Stimulated activated naive B cell treated with anti-CD40 and anti-IgM and Interleukin-4, amounts not matched to agents 10 μg/mL and 1 μg/mL and 100 μg/mL, for 72 hours (primary cell): Measurements from ENCODE around the gene EEF1E1.

ENCODE experiments used
- ATAC-seq, 2 donors: fragments of 150-1000 bp; cut with Tn5 transposase; replicated peaks; 2 replicates each; pipeline ENCODE4 v1.10.0; 2021; ENCODE audit warnings: moderate library complexity in 1 of 2
- DNase-seq: peaks from one replicate; pipeline ENCODE4 v3.0.0; 2021
- H3K27ac Mint-ChIP-seq: one replicate; pipeline ENCODE4 v1.8.0; 2022; ENCODE audit warnings: mild to moderate bottlenecking, mixed read lengths
- H3K27me3 Mint-ChIP-seq, 2 donors: one replicate each; pipeline ENCODE4 v1.8.0; 2022; ENCODE audit warnings: mixed read lengths in 2 of 2
- H3K36me3 Mint-ChIP-seq, 2 donors: one replicate each; pipeline ENCODE4 v1.8.0; 2022; ENCODE audit warnings: mixed read lengths in 2 of 2, mild to moderate bottlenecking in 1 of 2
- H3K4me1 Mint-ChIP-seq, 2 donors: one replicate each; pipeline ENCODE4 v1.8.0; 2022; ENCODE audit warnings: mixed read lengths in 2 of 2, mild to moderate bottlenecking in 1 of 2
- H3K4me3 Mint-ChIP-seq, 2 donors: one replicate each; pipeline ENCODE4 v1.8.0; 2022; ENCODE audit warnings: mild to moderate bottlenecking in 2 of 2, mixed read lengths in 2 of 2, moderate library complexity in 1 of 2
- H3K9me3 Mint-ChIP-seq, 2 donors: one replicate each; pipeline ENCODE4 v1.8.0; 2022; ENCODE audit warnings: mixed read lengths in 2 of 2, mild to moderate bottlenecking in 1 of 2

The EEF1E1 gene

GRCh38 chr6:8082572-8082953, 19.8 kb downstream of the EEF1E1 start:
- Mint-ChIP-seq H3K36me3 (peaks cover 44% of the 10 kb centered on the region in 2 donors), H3K4me1 (peaks cover 7 to 22% of the 10 kb centered on the region in 2 donors), H3K27ac (peak overlapping the region; percentile 6), H3K27me3 (no peaks in the 10 kb centered on the region), H3K9me3 (no peaks in the 10 kb centered on the region), H3K4me3 (no peak overlapping the region)
- DNase-seq (no peak), ATAC-seq (no peak)

- H3K27ac Mint-ChIP-seq = no peak overlapping the region
- H3K27me3 Mint-ChIP-seq = no peaks in the 10 kb centered on the region
- peaks cover 12 to 24% of the 10 kb centered on the region in 2 donors for H3K4me1 Mint-ChIP-seq
- H3K9me3 Mint-ChIP-seq = no peaks in the 10 kb centered on the region
- DNase-seq (no peak), ATAC-seq (peak; percentile 50 to 86)
- H3K4me3 Mint-ChIP-seq = no peak overlapping the region
- H3K36me3 Mint-ChIP-seq = peaks cover 37 to 41% of the 10 kb centered on the region in 2 donors
Measured at GRCh38 chr6:8080362-8081151, 21.8 kb downstream of the EEF1E1 start.

GRCh38 chr6:8079126-8079525, 23.2 kb downstream of the EEF1E1 start:
- no peak for DNase-seq

GRCh38 chr6:8077991-8078390, 24.4 kb downstream of the EEF1E1 start:
- Mint-ChIP-seq H3K36me3 (peaks cover 32 to 36% of the 10 kb centered on the region in 2 donors), H3K4me1 (peaks cover 14 to 33% of the 10 kb centered on the region in 2 donors), H3K27ac (no peak overlapping the region), H3K27me3 (no peaks in the 10 kb centered on the region), H3K4me3 (no peak overlapping the region), H3K9me3 (no peaks in the 10 kb centered on the region)
- ATAC-seq (no peak), DNase-seq (no peak)

More at GRCh38 chr6:8079126-8079525, 23.2 kb downstream of the EEF1E1 start:
- Mint-ChIP-seq H3K4me1 (peaks cover 14 to 34% of the 10 kb centered on the region in 2 donors), H3K36me3 (peaks cover 37 to 41% of the 10 kb centered on the region in 2 donors), H3K27ac (no peak overlapping the region), H3K9me3 (no peaks in the 10 kb centered on the region), H3K4me3 (no peak overlapping the region), H3K27me3 (no peaks in the 10 kb centered on the region)
- no peak for ATAC-seq

DNA sequence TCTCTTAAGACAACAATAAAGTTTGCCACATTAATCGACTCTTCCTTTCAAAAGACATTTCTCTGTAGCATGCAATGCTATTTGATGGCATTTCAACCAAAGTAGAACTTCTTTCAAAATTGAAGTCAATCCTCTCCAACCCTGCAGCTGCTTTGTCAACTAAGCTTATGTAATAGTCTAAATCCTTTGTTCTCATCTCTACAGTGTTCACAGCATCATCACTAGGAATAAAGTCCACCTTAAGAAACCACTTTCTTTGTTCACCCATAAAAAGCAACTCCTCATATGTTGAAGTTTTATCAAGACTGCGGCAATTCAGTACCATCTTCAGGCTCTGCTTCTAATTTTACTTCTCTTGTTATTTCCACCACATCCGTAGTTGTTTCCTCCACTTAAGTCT, 26.6 kb downstream of the EEF1E1 start:
- Mint-ChIP-seq H3K27me3 (no peaks in the 10 kb centered on the region), H3K36me3 (peaks cover 25 to 32% of the 10 kb centered on the region in 2 donors), H3K27ac (no peak overlapping the region), H3K4me3 (no peak overlapping the region), H3K4me1 (peaks cover 12 to 28% of the 10 kb centered on the region in 2 donors), H3K9me3 (no peaks in the 10 kb centered on the region)
- DNase-seq (no peak), ATAC-seq (no peak)

- DNase-seq (no peak), ATAC-seq (peak; percentile 49 to 72)
- H3K4me3 Mint-ChIP-seq = no peak overlapping the region
- H3K9me3 Mint-ChIP-seq = no peaks in the 10 kb centered on the region
- no peak overlapping the region for H3K27ac Mint-ChIP-seq
- H3K27me3 Mint-ChIP-seq = no peaks in the 10 kb centered on the region
- H3K4me1 Mint-ChIP-seq = peaks cover 9 to 23% of the 10 kb centered on the region in 2 donors
- H3K36me3 Mint-ChIP-seq = peaks cover 24 to 28% of the 10 kb centered on the region in 2 donors
Measured at GRCh38 chr6:8075185-8075584, 27.2 kb downstream of the EEF1E1 start.

- no peak overlapping the region for H3K4me3 Mint-ChIP-seq
- ATAC-seq (no peak), DNase-seq (no peak)
- peaks cover 20 to 23% of the 10 kb centered on the region in 2 donors for H3K36me3 Mint-ChIP-seq
- H3K27ac Mint-ChIP-seq = no peak overlapping the region
- H3K9me3 Mint-ChIP-seq = no peaks in the 10 kb centered on the region
- no peaks in the 10 kb centered on the region for H3K27me3 Mint-ChIP-seq
- H3K4me1 Mint-ChIP-seq = peaks cover 9 to 17% of the 10 kb centered on the region in 2 donors
Measured at GRCh38 chr6:8074213-8074612, 28.1 kb downstream of the EEF1E1 start.

GRCh38 chr6:8073758-8074157, 28.6 kb downstream of the EEF1E1 start:
- no peak for DNase-seq
- H3K27ac Mint-ChIP-seq = no peak overlapping the region
- H3K4me3 Mint-ChIP-seq = no peak overlapping the region
- no peaks in the 10 kb centered on the region for H3K9me3 Mint-ChIP-seq
- H3K4me1 Mint-ChIP-seq = peaks cover 9 to 17% of the 10 kb centered on the region in 2 donors
- no peak for ATAC-seq
- H3K27me3 Mint-ChIP-seq = no peaks in the 10 kb centered on the region
- H3K36me3 Mint-ChIP-seq = peaks cover 20 to 25% of the 10 kb centered on the region in 2 donors

DNA sequence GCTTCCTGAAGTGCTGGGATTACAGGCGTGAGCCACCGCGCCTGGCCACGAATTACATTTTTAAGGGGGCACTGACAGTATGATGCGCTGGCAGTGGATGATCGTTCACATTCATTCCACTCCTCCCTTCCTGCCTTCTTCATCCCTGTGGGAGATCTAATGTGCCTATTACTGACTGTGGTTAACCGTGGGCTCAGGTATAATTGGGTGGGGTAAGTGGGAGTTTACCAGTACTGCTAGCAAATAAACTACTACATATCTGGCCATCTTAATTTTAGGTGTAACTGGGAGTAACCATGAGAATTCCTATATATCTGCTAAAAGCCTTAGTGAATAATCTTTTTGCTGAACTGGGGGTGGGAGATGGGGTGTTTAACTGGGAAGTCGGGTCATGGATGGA, 31.6 kb downstream of the EEF1E1 start:
- Mint-ChIP-seq H3K4me3 (no peak overlapping the region), H3K9me3 (no peaks in the 10 kb centered on the region), H3K27ac (no peak overlapping the region), H3K4me1 (peaks cover 6 to 19% of the 10 kb centered on the region in 2 donors), H3K36me3 (peaks cover 3 to 4% of the 10 kb centered on the region in 2 donors), H3K27me3 (no peaks in the 10 kb centered on the region)
- DNase-seq = no peak
- no peak for ATAC-seq

DNA sequence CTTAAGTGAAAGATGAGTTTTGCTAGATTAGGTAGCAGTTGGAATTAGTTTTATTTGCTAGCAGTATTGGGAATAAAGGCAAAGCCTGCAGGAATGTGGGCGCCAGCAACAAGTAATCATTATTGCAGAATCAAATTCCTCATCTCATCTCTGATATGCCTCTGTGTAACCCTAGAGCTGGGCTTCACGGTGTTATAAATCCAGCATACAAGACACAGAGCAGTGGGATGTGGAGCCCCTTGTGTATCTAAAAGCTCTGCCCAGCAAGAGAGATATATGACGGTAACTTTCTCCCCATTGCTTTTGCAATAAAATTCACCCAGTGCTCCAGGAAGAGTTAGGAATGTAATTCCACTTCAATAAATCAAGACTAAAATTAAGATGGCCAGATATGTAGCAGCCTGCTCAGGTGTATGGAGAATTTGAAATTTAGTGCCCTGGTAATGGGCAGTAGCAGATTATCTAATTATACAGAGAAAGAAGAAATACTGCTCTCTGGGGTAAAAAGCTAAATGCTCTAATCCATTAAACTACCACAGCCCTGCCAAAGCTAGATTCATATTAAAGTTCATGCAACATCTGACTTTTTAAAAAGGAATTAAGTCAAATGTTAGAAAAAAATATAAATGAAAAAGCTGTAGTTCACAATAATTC, 32.6 kb downstream of the EEF1E1 start:
- peaks cover 12 to 19% of the 10 kb centered on the region in 2 donors for H3K4me1 Mint-ChIP-seq
- ATAC-seq (no peak), DNase-seq (no peak)
- no peak overlapping the region for H3K27ac Mint-ChIP-seq
- no peaks in the 10 kb centered on the region for H3K27me3 Mint-ChIP-seq
- H3K4me3 Mint-ChIP-seq = no peak overlapping the region
- H3K36me3 Mint-ChIP-seq = peaks cover 3 to 4% of the 10 kb centered on the region in 2 donors
- H3K9me3 Mint-ChIP-seq = no peaks in the 10 kb centered on the region

- no peaks in the 10 kb centered on the region for H3K9me3 Mint-ChIP-seq
- no peak for DNase-seq
- H3K27me3 Mint-ChIP-seq = no peaks in the 10 kb centered on the region
- peaks cover 12 to 18% of the 10 kb centered on the region in 2 donors for H3K4me1 Mint-ChIP-seq
- ATAC-seq = no peak
- no peak overlapping the region for H3K27ac Mint-ChIP-seq
- H3K36me3 Mint-ChIP-seq = peaks cover 3 to 4% of the 10 kb centered on the region in 2 donors
- no peak overlapping the region for H3K4me3 Mint-ChIP-seq
Measured at GRCh38 chr6:8069151-8069550, 33.2 kb downstream of the EEF1E1 start.

GRCh38 chr6:8066108-8066507, 36.2 kb downstream of the EEF1E1 start:
- DNase-seq (no peak), ATAC-seq (no peak)
- H3K36me3 Mint-ChIP-seq = peaks cover 3 to 4% of the 10 kb centered on the region in 2 donors
- no peak overlapping the region for H3K27ac Mint-ChIP-seq
- H3K4me3 Mint-ChIP-seq = no peak overlapping the region
- H3K4me1 Mint-ChIP-seq = peaks cover 15 to 22% of the 10 kb centered on the region in 2 donors
- H3K27me3 Mint-ChIP-seq = no peaks in the 10 kb centered on the region
- H3K9me3 Mint-ChIP-seq = no peaks in the 10 kb centered on the region

DNA sequence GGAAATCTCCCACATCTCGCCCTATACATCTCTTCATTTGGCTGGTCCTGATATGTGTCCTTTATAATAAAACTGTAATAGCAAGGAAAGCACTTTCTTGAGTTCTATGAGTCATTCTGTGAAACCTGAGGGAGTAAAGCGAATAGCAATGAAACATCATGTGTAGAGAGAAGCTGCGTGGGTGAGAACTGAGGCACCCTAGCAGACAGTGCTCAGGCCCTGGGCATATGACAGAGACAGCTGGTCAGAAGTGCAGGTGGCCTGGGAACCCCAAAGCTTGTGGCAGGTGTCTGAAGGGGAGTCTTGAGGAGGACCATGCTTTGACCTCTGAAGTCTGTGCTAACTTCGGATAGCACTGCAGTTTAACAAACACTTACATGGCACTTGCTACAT, 36.8 kb downstream of the EEF1E1 start:
- H3K4me1 Mint-ChIP-seq = peaks cover 15 to 22% of the 10 kb centered on the region in 2 donors
- H3K9me3 Mint-ChIP-seq = no peaks in the 10 kb centered on the region
- DNase-seq (peak; percentile 16), ATAC-seq (peak; percentile 10 to 38)
- no peak overlapping the region for H3K4me3 Mint-ChIP-seq
- peaks cover under 1 to 3% of the 10 kb centered on the region in 2 donors for H3K36me3 Mint-ChIP-seq
- H3K27ac Mint-ChIP-seq = peak overlapping the region; percentile 98
- H3K27me3 Mint-ChIP-seq = no peaks in the 10 kb centered on the region

DNA sequence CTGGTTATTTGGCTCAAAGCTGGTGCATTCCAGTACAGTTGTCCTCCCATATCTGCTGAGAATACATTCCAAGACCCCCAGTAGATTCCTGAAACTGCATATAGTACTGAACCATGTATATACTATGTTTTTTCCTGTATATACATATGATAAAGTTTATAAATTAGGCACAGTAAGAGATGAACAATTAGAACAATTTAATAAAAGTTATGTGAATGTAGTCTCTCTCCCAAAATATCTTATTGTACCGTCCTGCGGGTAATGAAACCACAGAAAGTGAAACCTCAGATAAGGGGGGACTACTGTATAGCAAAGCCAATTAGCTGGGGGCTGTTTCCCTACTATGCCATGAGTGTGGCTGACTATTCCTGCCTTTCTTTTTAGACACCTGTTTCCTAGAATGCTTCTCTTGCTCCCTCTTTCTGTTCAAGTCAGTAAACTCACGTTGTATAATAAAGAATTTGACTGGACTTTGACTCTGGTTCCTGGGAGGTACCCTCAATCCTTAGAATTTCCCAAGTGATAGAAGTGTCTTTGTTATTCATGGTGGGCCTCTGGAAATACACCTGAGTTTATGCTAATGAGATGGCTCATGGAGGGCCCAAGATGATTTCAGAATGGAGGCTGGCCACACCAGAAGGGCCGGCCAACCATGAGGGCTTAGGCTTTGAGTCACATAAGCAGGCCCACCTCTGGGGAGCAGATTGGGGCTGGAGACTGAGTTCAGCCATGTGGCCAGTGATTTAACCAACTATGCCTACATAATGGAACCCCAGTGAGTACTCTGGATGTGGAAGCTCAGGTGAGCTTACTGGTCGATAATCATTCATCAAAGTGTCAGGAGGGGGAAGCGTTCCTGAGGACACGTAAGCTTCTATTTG, 37.5 kb downstream of the EEF1E1 start:
- Mint-ChIP-seq H3K27me3 (no peaks in the 10 kb centered on the region), H3K4me1 (peaks cover 15 to 22% of the 10 kb centered on the region in 2 donors), H3K36me3 (peaks cover 6 to 9% of the 10 kb centered on the region in 2 donors), H3K27ac (peak overlapping the region; percentile 98), H3K4me3 (peak overlapping the region; percentile 90 to 97), H3K9me3 (no peaks in the 10 kb centered on the region)
- ATAC-seq (no peak), DNase-seq (peak; percentile 1)
